A673 (cell line): Measurements from ENCODE around the gene ALG9.

Experiments
- CTCF ChIP-seq: fragments of 300-800, 200-600 bp; sonication (generic); conservative IDR thresholded peaks from 2 replicates; pipeline ENCODE4 v1.5.1; 2017; ENCODE audit warnings: low read depth, mild to moderate bottlenecking, antibody characterized with exemption, low read length, moderate library complexity, mixed read lengths
- EZH2 ChIP-seq: fragments of 200-600 bp; sonication (generic); IDR thresholded peaks from 2 replicates; pipeline ENCODE4 v1.6.1; 2017; ENCODE audit warnings: borderline replicate concordance, low read depth, mild to moderate bottlenecking, mixed read lengths, antibody characterized with exemption, low read length; ENCODE audit not compliant: poor library complexity, severe bottlenecking

GRCh38 chr11:111766834-111767142 is 104.6 kb downstream of the ALG9 start:
- no peak for TF ChIP-seq EZH2
- TF ChIP-seq CTCF: no peak
